SW480 (cell line): ENCODE measurements around the gene RIOX2.

Source experiments
- DNase-seq: peaks from one replicate; pipeline ENCODE4 v3.0.0-alpha.2; 2016; ENCODE audit warnings: low spot score

Gene RIOX2

GRCh38 chr3:97990624-97991292, 18.5 kb upstream of the RIOX2 start:
- no peak for DNase-seq

- no peak for DNase-seq
Measured at GRCh38 chr3:97988784-97989568, 16.7 kb upstream of the RIOX2 start.

- DNase-seq, result no peak
Measured at GRCh38 chr3:97987306-97987705, 15.1 kb upstream of the RIOX2 start.

- no peak for DNase-seq
Measured at GRCh38 chr3:97983933-97984491, 11.8 kb upstream of the RIOX2 start.

GRCh38 chr3:97981886-97982285, 9.7 kb upstream of the RIOX2 start:
- no peak for DNase-seq

- DNase-seq, result no peak
Measured at GRCh38 chr3:97979610-97980009, 7.4 kb upstream of the RIOX2 start.

GRCh38 chr3:97975466-97975865, 3.2 kb upstream of the RIOX2 start:
- DNase-seq, result no peak

GRCh38 chr3:97974996-97975395, 2.8 kb upstream of the RIOX2 start:
- DNase-seq, result no peak

- no peak for DNase-seq
Measured at GRCh38 chr3:97972976-97973375, 745 bp upstream of the RIOX2 start.

- no peak for DNase-seq
Measured at GRCh38 chr3:97970956-97971620, 1.1 kb downstream of the RIOX2 start.

GRCh38 chr3:97970156-97970555, 2.1 kb downstream of the RIOX2 start:
- no peak for DNase-seq

GRCh38 chr3:97969541-97969940, 2.7 kb downstream of the RIOX2 start:
- DNase-seq, result no peak

GRCh38 chr3:97968376-97968775, 3.9 kb downstream of the RIOX2 start:
- no peak for DNase-seq

GRCh38 chr3:97967966-97968365, 4.3 kb downstream of the RIOX2 start:
- DNase-seq, result no peak

- DNase-seq, result no peak
Measured at GRCh38 chr3:97960993-97961766, 11.1 kb downstream of the RIOX2 start.

- DNase-seq, result no peak
Measured at GRCh38 chr3:97960551-97960950, 11.7 kb downstream of the RIOX2 start.

GRCh38 chr3:97959872-97960271, 12.4 kb downstream of the RIOX2 start:
- DNase-seq, result no peak

GRCh38 chr3:97958796-97959195, 13.4 kb downstream of the RIOX2 start:
- no peak for DNase-seq

GRCh38 chr3:97958396-97958795, 13.8 kb downstream of the RIOX2 start:
- DNase-seq, result no peak

- DNase-seq, result no peak
Measured at GRCh38 chr3:97957617-97958311, 14.5 kb downstream of the RIOX2 start.

- no peak for DNase-seq
Measured at GRCh38 chr3:97956051-97956450, 16.2 kb downstream of the RIOX2 start.
